A549 (cell line): ENCODE data around the gene ENO1. TPM values are rescaled to one million over a fixed set of nuclear protein-coding genes. Genes with fewer than 3 reads are reported as not detected.

ENCODE experiments used
- ATAC-seq, 2 experiments: fragments of 200-7000 bp in 1 of 2; fragments of >200 bp in 1 of 2; cut with Nextera tagmentation in 1 of 2; cut with Tn5 transposase in 1 of 2; 3 replicates each; pipeline versions ENCODE4 v1.8.0 to v1.9.1; 2018 to 2020; ENCODE audit warnings: mild to moderate bottlenecking in 1 of 2, moderate library complexity in 1 of 2
- CTCF ChIA-PET: fragments of 300-600 bp; sonication (Branson Sonifier 250); formaldehyde crosslinking; extraction: SDS; loops from one replicate; lab custom pipeline; 2021; ENCODE audit warnings: antibody characterized with exemption, inconsistent platforms; lab: Yijun Ruan, JAX
- POLR2A ChIA-PET: fragments of 350-600 bp; formaldehyde crosslinking; extraction: SDS; loops from one replicate; lab custom pipeline; 2021; ENCODE audit warnings: antibody characterized with exemption, inconsistent platforms; lab: Yijun Ruan, JAX
- DNase-seq, 2 experiments: peaks; one replicate each; pipeline versions ENCODE4 v3.0.0 to v3.0.0-alpha.2; 2011 to 2016; ENCODE audit warnings: low read depth in 1 of 2, low spot score in 1 of 2
- FAIRE-seq: peaks from 2 replicates; lab custom pipeline; 2011; peaks lifted over from hg19 to GRCh38; lab: Jason Lieb, UNC
- H3K27ac ChIP-seq, 2 experiments: fragments of >200 bp; sonication (Bioruptor Twin); formaldehyde crosslinking; 3 replicates each; pipeline ENCODE4 v1.5.1; 2016 to 2017
- H3K4me1 ChIP-seq: fragments of >200 bp; sonication (Bioruptor Twin); formaldehyde crosslinking; 3 replicates; pipeline ENCODE4 v1.6.1; 2016
- H3K4me2 ChIP-seq: fragments of >200 bp; sonication (Bioruptor Twin); formaldehyde crosslinking; 3 replicates; pipeline ENCODE4 v1.6.1; 2016
- H3K4me3 ChIP-seq: fragments of >200 bp; sonication (Bioruptor Twin); formaldehyde crosslinking; 3 replicates; pipeline ENCODE4 v1.5.1; 2016
- H3K9me3 ChIP-seq: fragments of >200 bp; sonication (Bioruptor Twin); formaldehyde crosslinking; 3 replicates; pipeline ENCODE4 v1.6.1; 2016
- BHLHE40 ChIP-seq: IDR thresholded peaks from 2 replicates; pipeline ENCODE4 v1.6.1; 2012; ENCODE audit warnings: low read depth, low read length, inconsistent platforms
- CBX2 ChIP-seq: fragments of 200-600 bp; sonication (generic); IDR thresholded peaks from 2 replicates; pipeline ENCODE4 v1.6.1; 2016; ENCODE audit warnings: low read depth, mild to moderate bottlenecking, borderline replicate concordance
- CBX8 ChIP-seq: fragments of 200-600 bp; sonication (generic); IDR thresholded peaks from 2 replicates; pipeline ENCODE4 v1.6.1; 2016
- E2F6 ChIP-seq: IDR thresholded peaks from 2 replicates; pipeline ENCODE4 v1.6.1; 2012; ENCODE audit warnings: low read depth, borderline replicate concordance
- EHF ChIP-seq: fragments of 250-450 bp; sonication (Bioruptor Pico); IDR thresholded peaks from 2 replicates; pipeline ENCODE4 v1.5.0; 2020; ENCODE audit warnings: mild to moderate bottlenecking
- EHMT2 ChIP-seq: fragments of 200-600 bp; sonication (generic); IDR thresholded peaks from 2 replicates; pipeline ENCODE4 v1.6.1; 2016; ENCODE audit warnings: antibody characterized with exemption, low read depth, mild to moderate bottlenecking, moderate library complexity
- ESRRA ChIP-seq: fragments of 150-350 bp; IDR thresholded peaks from 2 replicates; pipeline ENCODE4 v1.6.1; 2014; ENCODE audit warnings: mild to moderate bottlenecking, low read length, borderline replicate concordance
- FOSB ChIP-seq: fragments of 250-450 bp; sonication (Bioruptor Pico); IDR thresholded peaks from 2 replicates; pipeline ENCODE4 v1.5.0; 2020; ENCODE audit warnings: mild to moderate bottlenecking, moderate library complexity
- FOSL2 ChIP-seq, 2 experiments: fragments of 450-650 bp in 1 of 2; fragments of >200 bp in 1 of 2; sonication (Bioruptor Twin) in 1 of 2; formaldehyde crosslinking; IDR thresholded peaks; 2 replicates each; pipeline versions ENCODE4 v1.5.0 to v1.6.1; 2016 to 2020; ENCODE audit warnings: mild to moderate bottlenecking in 1 of 2, moderate library complexity in 1 of 2
- GATA3 ChIP-seq: IDR thresholded peaks from 2 replicates; pipeline ENCODE4 v1.6.1; 2012; ENCODE audit warnings: borderline replicate concordance
- HDAC2 ChIP-seq: fragments of 200-600 bp; sonication (generic); IDR thresholded peaks from 2 replicates; pipeline ENCODE4 v1.6.1; 2016
- HEYL ChIP-seq: fragments of 250-450 bp; sonication (Bioruptor Pico); IDR thresholded peaks from 2 replicates; pipeline ENCODE4 v1.8.0; 2021; ENCODE audit warnings: mild to moderate bottlenecking, moderate library complexity
- HOXA7 ChIP-seq: fragments of 250-450 bp; sonication (Bioruptor Pico); IDR thresholded peaks from 2 replicates; pipeline ENCODE4 v1.5.0; 2020; ENCODE audit warnings: mild to moderate bottlenecking, moderate library complexity
- MAZ ChIP-seq: fragments of 150-350 bp; IDR thresholded peaks from 2 replicates; pipeline ENCODE4 v1.6.1; 2014; ENCODE audit warnings: antibody characterized with exemption, low read depth, low read length, borderline replicate concordance
- MYC ChIP-seq: IDR thresholded peaks from 2 replicates; pipeline ENCODE4 v1.6.1; 2012; ENCODE audit warnings: mild to moderate bottlenecking, inconsistent platforms, low read length, improper control_type of control experiment, borderline replicate concordance
- NFE2L2 ChIP-seq: fragments of 150-350 bp; conservative IDR thresholded peaks from 2 replicates; pipeline ENCODE4 v1.6.1; 2014; ENCODE audit warnings: low read length
- NPAS2 ChIP-seq: fragments of 250-450 bp; sonication (Bioruptor Pico); IDR thresholded peaks from 2 replicates; pipeline ENCODE4 v1.8.0; 2022; ENCODE audit warnings: mild to moderate bottlenecking, moderate library complexity, borderline replicate concordance
- NR3C1 ChIP-seq: fragments of >200 bp; sonication (Bioruptor Twin); formaldehyde crosslinking; IDR thresholded peaks from 3 replicates; pipeline ENCODE4 v1.6.1; 2017
- PBX3 ChIP-seq: IDR thresholded peaks from 2 replicates; pipeline ENCODE4 v1.6.1; 2012
- PHF8 ChIP-seq: fragments of 200-600 bp; sonication (generic); IDR thresholded peaks from 2 replicates; pipeline ENCODE4 v1.6.1; 2016; ENCODE audit warnings: low read depth, mild to moderate bottlenecking, antibody characterized with exemption, moderate library complexity, borderline replicate concordance
- RAD21 ChIP-seq, 2 experiments: fragments of >200 bp in 1 of 2; sonication (Bioruptor Twin) in 1 of 2; formaldehyde crosslinking in 1 of 2; IDR thresholded peaks in 1 of 2; conservative IDR thresholded peaks in 1 of 2; 2 replicates in 1 of 2; 3 replicates in 1 of 2; pipeline ENCODE4 v1.6.1; 2012 to 2018; ENCODE audit warnings: inconsistent platforms in 1 of 2
- RCOR1 ChIP-seq: fragments of 150-350 bp; IDR thresholded peaks from 2 replicates; pipeline ENCODE4 v1.6.1; 2014; ENCODE audit warnings: antibody characterized with exemption, low read length, low read depth
- RFX5 ChIP-seq: fragments of 450-650 bp; IDR thresholded peaks from 2 replicates; pipeline ENCODE4 v1.7.1; 2014; ENCODE audit warnings: antibody characterized with exemption, mild to moderate bottlenecking, moderate library complexity
- RNF2 ChIP-seq: fragments of 200-600 bp; sonication (generic); IDR thresholded peaks from 2 replicates; pipeline ENCODE4 v1.6.1; 2016; ENCODE audit warnings: low read depth, mild to moderate bottlenecking, antibody characterized with exemption, moderate library complexity, borderline replicate concordance
- USF2 ChIP-seq: fragments of 450-650 bp; IDR thresholded peaks from 2 replicates; pipeline ENCODE4 v1.6.1; 2014; ENCODE audit warnings: antibody characterized with exemption
- ZC3H11A ChIP-seq: fragments of 450-650 bp; IDR thresholded peaks from 2 replicates; pipeline ENCODE4 v1.6.1; 2014; ENCODE audit warnings: antibody characterized with exemption, mild to moderate bottlenecking
- ZFP36 ChIP-seq: fragments of 450-650 bp; IDR thresholded peaks from 2 replicates; pipeline ENCODE4 v1.6.1; 2014; ENCODE audit warnings: borderline replicate concordance; ENCODE audit not compliant: partially characterized antibody
- ZNF302 ChIP-seq: fragments of 250-450 bp; sonication (Bioruptor Pico); IDR thresholded peaks from 2 replicates; pipeline ENCODE4 v1.9.0; 2021; ENCODE audit warnings: inconsistent platforms, mild to moderate bottlenecking, moderate library complexity
- ZSCAN20 ChIP-seq: fragments of 250-450 bp; sonication (Bioruptor Pico); IDR thresholded peaks from 2 replicates; pipeline ENCODE4 v1.8.0; 2022; ENCODE audit warnings: mild to moderate bottlenecking, moderate library complexity
- WGBS: methylation state at CpG from one replicate; pipeline ENCODE4 v1.1.6; 2017; ENCODE audit errors: missing lambda C conversion rate; 5-methylcytosine and 5-hydroxymethylcytosine counted together
- polyA plus RNA-seq, 4 experiments: library from polyadenylated mRNA; depleted of rRNA in 3 of 4; stranded (reverse); fragments of >200 nt; fragmentation: RNase III in 1 of 4; extraction: RNeasy Plus Mini Kit Qiagen cat#74134 plus additional on column Dnase treatment in 1 of 4; gene quantifications; 2 replicates in 3 of 4; 3 replicates in 1 of 4; pipeline ENCODE4 v1.2.3, GENCODE V29; 2011 to 2017
- TF ChIP-seq, protein P1 (sequence below): fragments of 150-350 bp; IDR thresholded peaks from 2 replicates; pipeline ENCODE4 v1.6.1; 2014; ENCODE audit warnings: low read depth, mild to moderate bottlenecking, low read length
- TF ChIP-seq, protein P2 (sequence below): fragments of >200 bp; sonication (Bioruptor Twin); formaldehyde crosslinking; IDR thresholded peaks from 3 replicates; pipeline ENCODE4 v1.5.1; 2016
- TF ChIP-seq, protein P3 (sequence below): IDR thresholded peaks from 2 replicates; pipeline ENCODE4 v1.6.1; 2012

Gene ENO1
- polyA plus RNA-seq, 2 of the 4 experiments (the other 2 are of a cell fraction): 1,899 to 2,981 TPM

- FAIRE-seq (no peak), ATAC-seq (peak; percentile 38 to 50; a peak in 5 of 6 replicates), DNase-seq (no peak)
- TF ChIP-seq EHMT2 (no peak), NR3C1 (no peak), HEYL (no peak), NFE2L2 (no peak), E2F6 (no peak), ZNF302 (CRISPR knock-in tag) (no peak), HOXA7 (no peak), RCOR1 (no peak), ESRRA (no peak), FOSB (CRISPR knock-in tag) (no peak), CBX8 (no peak), HDAC2 (no peak), ZFP36 (no peak), USF2 (no peak), ZC3H11A (no peak), ZSCAN20 (CRISPR knock-in tag) (no peak)
- TF ChIP-seq, protein P1, sequence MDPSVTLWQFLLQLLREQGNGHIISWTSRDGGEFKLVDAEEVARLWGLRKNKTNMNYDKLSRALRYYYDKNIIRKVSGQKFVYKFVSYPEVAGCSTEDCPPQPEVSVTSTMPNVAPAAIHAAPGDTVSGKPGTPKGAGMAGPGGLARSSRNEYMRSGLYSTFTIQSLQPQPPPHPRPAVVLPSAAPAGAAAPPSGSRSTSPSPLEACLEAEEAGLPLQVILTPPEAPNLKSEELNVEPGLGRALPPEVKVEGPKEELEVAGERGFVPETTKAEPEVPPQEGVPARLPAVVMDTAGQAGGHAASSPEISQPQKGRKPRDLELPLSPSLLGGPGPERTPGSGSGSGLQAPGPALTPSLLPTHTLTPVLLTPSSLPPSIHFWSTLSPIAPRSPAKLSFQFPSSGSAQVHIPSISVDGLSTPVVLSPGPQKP: no peak
- TF ChIP-seq, protein P2, sequence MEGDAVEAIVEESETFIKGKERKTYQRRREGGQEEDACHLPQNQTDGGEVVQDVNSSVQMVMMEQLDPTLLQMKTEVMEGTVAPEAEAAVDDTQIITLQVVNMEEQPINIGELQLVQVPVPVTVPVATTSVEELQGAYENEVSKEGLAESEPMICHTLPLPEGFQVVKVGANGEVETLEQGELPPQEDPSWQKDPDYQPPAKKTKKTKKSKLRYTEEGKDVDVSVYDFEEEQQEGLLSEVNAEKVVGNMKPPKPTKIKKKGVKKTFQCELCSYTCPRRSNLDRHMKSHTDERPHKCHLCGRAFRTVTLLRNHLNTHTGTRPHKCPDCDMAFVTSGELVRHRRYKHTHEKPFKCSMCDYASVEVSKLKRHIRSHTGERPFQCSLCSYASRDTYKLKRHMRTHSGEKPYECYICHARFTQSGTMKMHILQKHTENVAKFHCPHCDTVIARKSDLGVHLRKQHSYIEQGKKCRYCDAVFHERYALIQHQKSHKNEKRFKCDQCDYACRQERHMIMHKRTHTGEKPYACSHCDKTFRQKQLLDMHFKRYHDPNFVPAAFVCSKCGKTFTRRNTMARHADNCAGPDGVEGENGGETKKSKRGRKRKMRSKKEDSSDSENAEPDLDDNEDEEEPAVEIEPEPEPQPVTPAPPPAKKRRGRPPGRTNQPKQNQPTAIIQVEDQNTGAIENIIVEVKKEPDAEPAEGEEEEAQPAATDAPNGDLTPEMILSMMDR: no peak
- TF ChIP-seq, protein P3, sequence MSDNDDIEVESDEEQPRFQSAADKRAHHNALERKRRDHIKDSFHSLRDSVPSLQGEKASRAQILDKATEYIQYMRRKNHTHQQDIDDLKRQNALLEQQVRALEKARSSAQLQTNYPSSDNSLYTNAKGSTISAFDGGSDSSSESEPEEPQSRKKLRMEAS: no peak
- peak overlapping the region; percentile 100 for H3K4me2 ChIP-seq
- CTCF ChIA-PET: no interaction called here
- 1% methylated on average over 19 of the region's 41 CpGs for WGBS
- POLR2A ChIA-PET: interaction anchor here (0.5 to 1.0 kb wide), 5 partner anchors 9 to 876 kb away, joined by 4 to 7 read pairs (median 6); partner anchors contain the start of gene TNFRSF9
- peak overlapping the region; percentile 100 for H3K4me3 ChIP-seq
- H3K9me3 ChIP-seq: no peaks in the 10 kb centered on the region
- H3K4me1 ChIP-seq: peaks cover 37% of the 10 kb centered on the region
- peak overlapping the region; percentile 93 to 99 for H3K27ac ChIP-seq
Observed at GRCh38 chr1:8816831-8817411, 61.6 kb downstream of the ENO1 start.

DNA sequence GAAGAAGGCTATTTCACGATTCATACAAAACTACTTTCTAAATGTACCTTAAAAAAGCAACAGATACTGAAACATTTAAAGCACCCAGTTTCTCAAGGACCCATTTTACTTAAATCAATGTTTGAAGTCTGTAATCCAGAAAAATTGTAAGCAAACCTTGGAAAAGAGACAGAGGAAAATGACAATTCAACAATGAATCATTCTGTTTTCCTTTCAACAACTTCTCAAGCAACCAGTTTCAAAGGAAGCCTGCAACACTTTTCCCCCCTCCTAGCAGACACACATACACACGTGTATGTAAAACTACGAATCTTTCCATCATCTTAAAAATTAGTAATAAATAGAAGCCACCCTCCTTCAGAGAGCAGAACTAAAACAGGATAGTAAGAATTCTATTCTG lies 62.2 kb downstream of the ENO1 start:
- Histone ChIP-seq H3K4me1 (peaks cover 37% of the 10 kb centered on the region), H3K9me3 (no peaks in the 10 kb centered on the region)
- ATAC-seq: no peak
- TF ChIP-seq CBX8 (no peak), PBX3 (no peak), MYC (no peak), CBX2 (no peak), RNF2 (no peak), NR3C1 (no peak), RAD21 (conservative IDR thresholded peaks at IDR 0.05 in 1 of 2, IDR thresholded peaks at IDR 0.05 in 1 of 2) (no peak), GATA3 (no peak), ZSCAN20 (CRISPR knock-in tag) (no peak), MAZ (no peak), PHF8 (no peak), EHF (CRISPR knock-in tag) (no peak), NPAS2 (CRISPR knock-in tag) (no peak), FOSL2 (IDR thresholded peaks at IDR 0.05) (no peak), FOSL2 (CRISPR knock-in tag; IDR thresholded peaks at IDR 0.05) (no peak), ESRRA (no peak), NFE2L2 (no peak), RFX5 (no peak), ZFP36 (no peak), BHLHE40 (no peak)
- TF ChIP-seq, all 56 proteins: peak for 0
- DNase-seq: no peak
- CTCF ChIA-PET: interaction anchor here (0.6 kb wide), 1 partner anchor 18 kb away, joined by 3 read pairs; no protein-coding TSS in a partner anchor
- under 1% methylated on average over 3 of the region's 3 CpGs for WGBS
- FAIRE-seq: no peak
- peak overlapping the region; percentile 93 to 99 for H3K27ac ChIP-seq
- H3K4me2 ChIP-seq: peak overlapping the region; percentile 100
- peak overlapping the region; percentile 100 for H3K4me3 ChIP-seq
- POLR2A ChIA-PET: interaction anchor here (0.6 kb wide), 1 partner anchor 22 kb away, joined by 3 read pairs; no protein-coding TSS in a partner anchor
